ENCODE results near the gene YWHAH. TPM values are rescaled to one million over a fixed set of nuclear protein-coding genes. Genes with fewer than 3 reads are reported as not detected.
"Not testable (repeated sequence)": the region's sequence is repeated elsewhere in the genome, so short reads cannot be mapped to it uniquely, and the experiment has no call there.

YWHAH gene
- total and polyA plus RNA-seq, 5 experiments from 2014 or later, result 25.1 to 44.4 (median 30.9) TPM

GRCh38 chr22:31977141-31977841 lies 33.0 kb downstream of the YWHAH start:
- Mint-ChIP-seq H3K27ac (peak overlapping the region in 5 of 10 donors; percentile 12 to 77 (median 54)), H3K36me3 (no peaks in the 10 kb centered on the region), H3K4me3 (no peak overlapping the region), H3K4me1 (peaks cover 0 to 7% (median 5%) of the 10 kb centered on the region in 4 donors), H3K9me3 (no peaks in the 10 kb centered on the region), H3K27me3 (no peaks in the 10 kb centered on the region)
- DNase-seq (peak; percentile 54 to 83 (median 68)), ATAC-seq (peak; percentile 96 to 97)
- POLR2A ChIA-PET, result interaction anchor here (0.7 kb wide), 1 partner anchor 17 kb away, joined by 3 read pairs; no protein-coding TSS in a partner anchor

GRCh38 chr22:31977939-31978338 lies 33.6 kb downstream of the YWHAH start:
- POLR2A ChIA-PET, result no interaction called here
- peaks cover 0 to 7% (median 5%) of the 10 kb centered on the region in 4 donors for H3K4me1 Mint-ChIP-seq
- H3K27me3 Mint-ChIP-seq, result no peaks in the 10 kb centered on the region
- ATAC-seq, result no peak
- no peak for DNase-seq
- peak overlapping the region in 1 of 10 donors; percentile 73 for H3K27ac Mint-ChIP-seq
- H3K4me3 Mint-ChIP-seq, result no peak overlapping the region
- no peaks in the 10 kb centered on the region for H3K9me3 Mint-ChIP-seq
- no peaks in the 10 kb centered on the region for H3K36me3 Mint-ChIP-seq

GRCh38 chr22:31980628-31981027 lies 36.3 kb downstream of the YWHAH start:
- DNase-seq (no peak), ATAC-seq (no peak)
- no peak overlapping the region for H3K27ac Mint-ChIP-seq
- H3K27me3 Mint-ChIP-seq, result peaks cover 0 to 2% (median 0%) of the 10 kb centered on the region in 5 donors
- H3K4me1 Mint-ChIP-seq, result peaks cover 0 to 7% (median 5%) of the 10 kb centered on the region in 4 donors
- H3K4me3 Mint-ChIP-seq, result no peak overlapping the region
- no peaks in the 10 kb centered on the region for H3K9me3 Mint-ChIP-seq
- POLR2A ChIA-PET, result interaction anchor here (0.7 kb wide), 1 partner anchor 472 kb away, joined by 4 read pairs; no protein-coding TSS in a partner anchor
- no peaks in the 10 kb centered on the region for H3K36me3 Mint-ChIP-seq

GRCh38 chr22:31981976-31982375 lies 37.6 kb downstream of the YWHAH start:
- not testable (repeated sequence) for H3K27ac Mint-ChIP-seq, H3K27me3 Mint-ChIP-seq, H3K4me1 Mint-ChIP-seq, H3K4me3 Mint-ChIP-seq, ATAC-seq, H3K9me3 Mint-ChIP-seq, DNase-seq, H3K36me3 Mint-ChIP-seq
- POLR2A ChIA-PET, result interaction anchor here (0.7 kb wide), 1 partner anchor 44 kb away, joined by 3 read pairs; no protein-coding TSS in a partner anchor

GRCh38 chr22:31983911-31984656 lies 39.7 kb downstream of the YWHAH start:
- Mint-ChIP-seq H3K4me1 (no peaks in the 10 kb centered on the region), H3K27me3 (peaks cover 2 to 14% (median 13%) of the 10 kb centered on the region in 5 donors), H3K4me3 (no peak overlapping the region), H3K36me3 (no peaks in the 10 kb centered on the region), H3K9me3 (no peaks in the 10 kb centered on the region), H3K27ac (no peak overlapping the region)
- DNase-seq (no peak), ATAC-seq (no peak)
- POLR2A ChIA-PET, result interaction anchor here (0.6 kb wide), 1 partner anchor 164 kb away, joined by 3 read pairs; no protein-coding TSS in a partner anchor

GRCh38 chr22:31987218-31987617 lies 42.9 kb downstream of the YWHAH start:
- no peak overlapping the region for H3K4me3 Mint-ChIP-seq
- no peak for DNase-seq
- POLR2A ChIA-PET, result interaction anchor here (0.6 kb wide), 1 partner anchor 58 kb away, joined by 3 read pairs; no protein-coding TSS in a partner anchor
- H3K27me3 Mint-ChIP-seq, result peaks cover 4 to 16% (median 13%) of the 10 kb centered on the region in 5 donors
- H3K27ac Mint-ChIP-seq, result no peak overlapping the region
- no peaks in the 10 kb centered on the region for H3K4me1 Mint-ChIP-seq
- no peak for ATAC-seq
- H3K9me3 Mint-ChIP-seq, result no peaks in the 10 kb centered on the region
- no peaks in the 10 kb centered on the region for H3K36me3 Mint-ChIP-seq

- Mint-ChIP-seq H3K36me3 (no peaks in the 10 kb centered on the region), H3K4me3 (no peak overlapping the region), H3K4me1 (no peaks in the 10 kb centered on the region), H3K27me3 (peaks cover 3 to 16% (median 13%) of the 10 kb centered on the region in 5 donors), H3K9me3 (no peaks in the 10 kb centered on the region), H3K27ac (peak overlapping the region in 1 of 10 donors; percentile 7)
- ATAC-seq (no peak), DNase-seq (no peak)
- POLR2A ChIA-PET, result no interaction called here
Observed at GRCh38 chr22:31991102-31991839, 46.9 kb downstream of the YWHAH start.

GRCh38 chr22:31995046-31995445 lies 50.7 kb downstream of the YWHAH start:
- Mint-ChIP-seq H3K4me1 (peaks cover under 1 to 2% (median under 1%) of the 10 kb centered on the region in 4 donors), H3K27ac (no peak overlapping the region), H3K4me3 (no peak overlapping the region), H3K36me3 (no peaks in the 10 kb centered on the region), H3K27me3 (peaks cover 0 to 13% (median 8%) of the 10 kb centered on the region in 5 donors), H3K9me3 (no peaks in the 10 kb centered on the region)
- ATAC-seq (no peak), DNase-seq (no peak)
- POLR2A ChIA-PET, result no interaction called here

GRCh38 chr22:31995807-31996206 lies 51.5 kb downstream of the YWHAH start:
- DNase-seq (no peak), ATAC-seq (no peak)
- peaks cover 0 to 11% (median 7%) of the 10 kb centered on the region in 5 donors for H3K27me3 Mint-ChIP-seq
- H3K4me3 Mint-ChIP-seq, result no peak overlapping the region
- H3K36me3 Mint-ChIP-seq, result no peaks in the 10 kb centered on the region
- POLR2A ChIA-PET, result no interaction called here
- H3K4me1 Mint-ChIP-seq, result peaks cover 4 to 9% (median 6%) of the 10 kb centered on the region in 4 donors
- no peaks in the 10 kb centered on the region for H3K9me3 Mint-ChIP-seq
- no peak overlapping the region for H3K27ac Mint-ChIP-seq

GRCh38 chr22:31998784-31999385 lies 54.5 kb downstream of the YWHAH start:
- Mint-ChIP-seq H3K4me3 (no peak overlapping the region), H3K27ac (no peak overlapping the region), H3K36me3 (no peaks in the 10 kb centered on the region), H3K4me1 (peaks cover 4 to 9% (median 6%) of the 10 kb centered on the region in 4 donors), H3K27me3 (peaks cover 0 to 16% (median 7%) of the 10 kb centered on the region in 5 donors), H3K9me3 (no peaks in the 10 kb centered on the region)
- DNase-seq (no peak), ATAC-seq (no peak)
- POLR2A ChIA-PET, result no interaction called here

GRCh38 chr22:32000181-32000580 lies 55.8 kb downstream of the YWHAH start:
- Mint-ChIP-seq H3K4me1 (peaks cover 4 to 9% (median 6%) of the 10 kb centered on the region in 4 donors), H3K27me3 (peaks cover 0 to 17% (median 9%) of the 10 kb centered on the region in 5 donors), H3K9me3 (no peaks in the 10 kb centered on the region), H3K36me3 (no peaks in the 10 kb centered on the region), H3K4me3 (no peak overlapping the region), H3K27ac (peak overlapping the region in 1 of 10 donors; percentile 17)
- peak in 2 of 10 donors; percentile 11 to 16 for DNase-seq
- POLR2A ChIA-PET, result no interaction called here
- ATAC-seq, result peak in 1 of 2 donors; percentile 53

- no peak for ATAC-seq
- Mint-ChIP-seq H3K9me3 (peaks cover 0 to 11% (median 4%) of the 10 kb centered on the region in 9 donors), H3K36me3 (peaks cover 0 to 2% (median 0%) of the 10 kb centered on the region in 3 donors), H3K27me3 (peaks cover 0 to 11% (median 3%) of the 10 kb centered on the region in 5 donors), H3K27ac (no peak overlapping the region), H3K4me3 (no peak overlapping the region), H3K4me1 (peaks cover 0 to 3% (median 2%) of the 10 kb centered on the region in 4 donors)
- POLR2A ChIA-PET, result no interaction called here
- DNase-seq, result no peak
Observed at GRCh38 chr22:32005453-32005852, 61.1 kb downstream of the YWHAH start.

Data from naive thymus-derived CD8-positive, alpha-beta T cell (primary cell).